T-helper 2 cell treated with Interferon-gamma antibody and Interleukin-4, amounts not matched to agents 5 μg/mL and 100 μg/mL, for 36 hours (primary cell): ENCODE results near the gene ME3.

Source experiments
- DNase-seq: peaks from one replicate; pipeline ENCODE4 v3.0.0; 2021; ENCODE audit warnings: low spot score
- H3K27ac Mint-ChIP-seq: one replicate; pipeline ENCODE4 v1.8.0; 2021; ENCODE audit warnings: mild to moderate bottlenecking, mixed read lengths
- H3K27me3 Mint-ChIP-seq: one replicate; pipeline ENCODE4 v1.8.0; 2021; ENCODE audit warnings: low read depth, mixed read lengths
- H3K36me3 Mint-ChIP-seq: one replicate; pipeline ENCODE4 v1.8.0; 2021; ENCODE audit warnings: low read depth, mixed read lengths
- H3K4me1 Mint-ChIP-seq: one replicate; pipeline ENCODE4 v1.8.0; 2021; ENCODE audit warnings: low read depth, mixed read lengths
- H3K4me3 Mint-ChIP-seq: one replicate; pipeline ENCODE4 v1.8.0; 2022; ENCODE audit warnings: mild to moderate bottlenecking, moderate library complexity, mixed read lengths
- H3K9me3 Mint-ChIP-seq: one replicate; pipeline ENCODE4 v1.8.0; 2021; ENCODE audit warnings: mixed read lengths

Gene ME3

DNA sequence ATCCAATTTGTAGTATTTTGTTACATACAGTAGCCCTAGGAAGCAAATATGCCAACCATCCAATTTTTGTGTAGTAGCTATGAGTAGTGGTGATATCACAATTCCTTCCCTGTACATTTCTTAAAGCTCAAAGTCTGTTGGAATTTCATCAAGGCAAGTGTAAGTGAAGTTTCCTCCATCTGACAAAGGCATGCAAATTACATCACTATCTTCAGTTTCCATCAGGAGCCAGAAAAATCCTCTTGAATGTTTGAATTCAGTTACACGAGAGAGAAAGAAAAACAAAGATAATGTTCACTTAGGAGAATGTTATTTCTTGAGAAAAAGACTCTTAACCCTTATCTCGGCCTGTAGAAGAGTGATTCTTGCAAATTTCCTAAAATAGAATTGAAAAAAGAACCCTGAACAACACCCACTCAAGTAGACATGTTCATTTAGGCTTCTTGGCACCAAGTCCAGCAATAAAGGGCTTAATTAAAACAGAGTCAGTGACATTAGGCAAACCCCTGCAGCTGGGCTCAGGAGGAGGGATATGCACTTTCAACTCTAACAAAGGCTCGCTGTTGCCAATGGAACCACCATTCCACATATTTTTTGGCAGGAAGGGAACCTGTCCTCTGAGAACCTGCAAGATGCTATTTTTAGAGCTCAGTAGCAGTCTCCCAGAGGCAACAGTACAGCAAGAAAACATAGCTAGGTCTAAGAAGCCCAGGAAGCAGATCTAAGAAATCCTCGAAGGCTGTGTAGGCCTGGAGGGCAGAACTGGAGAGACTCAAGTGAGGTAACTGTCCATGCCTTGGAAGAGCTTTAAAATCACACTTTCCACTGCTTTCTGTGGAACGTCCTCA, 153.1 kb downstream of the ME3 start:
- Mint-ChIP-seq H3K4me1 (peaks cover 8% of the 10 kb centered on the region), H3K9me3 (peaks cover 3% of the 10 kb centered on the region), H3K36me3 (no peaks in the 10 kb centered on the region), H3K4me3 (no peak overlapping the region), H3K27ac (no peak overlapping the region), H3K27me3 (no peaks in the 10 kb centered on the region)
- no peak for DNase-seq

- no peak for DNase-seq
- Mint-ChIP-seq H3K9me3 (peaks cover 3% of the 10 kb centered on the region), H3K4me1 (peaks cover 2% of the 10 kb centered on the region), H3K36me3 (no peaks in the 10 kb centered on the region), H3K27me3 (no peaks in the 10 kb centered on the region), H3K27ac (no peak overlapping the region), H3K4me3 (no peak overlapping the region)
Observed at GRCh38 chr11:86518211-86518610, 154.2 kb downstream of the ME3 start.

DNA sequence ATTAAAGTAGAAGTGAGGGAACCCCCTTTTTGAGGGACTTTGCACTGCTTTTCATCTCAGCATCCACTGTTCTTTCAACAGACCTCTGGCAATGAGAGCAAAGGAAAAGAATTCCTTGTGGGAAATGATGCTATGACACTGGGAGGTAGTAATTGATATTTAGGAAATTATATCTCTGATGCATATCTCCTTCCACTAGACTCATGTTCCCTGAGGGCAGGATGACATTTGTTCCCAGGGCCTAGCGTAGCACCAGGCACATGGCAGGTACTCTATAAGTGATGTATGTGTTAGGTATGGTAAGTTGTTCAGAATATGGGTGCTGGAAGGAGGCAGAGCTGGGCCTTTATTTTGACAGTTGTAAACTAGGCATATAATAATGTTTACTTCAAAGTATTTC, 154.9 kb downstream of the ME3 start:
- no peak overlapping the region for H3K27ac Mint-ChIP-seq
- H3K27me3 Mint-ChIP-seq = no peaks in the 10 kb centered on the region
- H3K36me3 Mint-ChIP-seq = no peaks in the 10 kb centered on the region
- no peak overlapping the region for H3K4me3 Mint-ChIP-seq
- peaks cover 2% of the 10 kb centered on the region for H3K4me1 Mint-ChIP-seq
- H3K9me3 Mint-ChIP-seq = peaks cover 2% of the 10 kb centered on the region
- DNase-seq = no peak

- no peaks in the 10 kb centered on the region for H3K27me3 Mint-ChIP-seq
- H3K27ac Mint-ChIP-seq = no peak overlapping the region
- peaks cover 2% of the 10 kb centered on the region for H3K4me1 Mint-ChIP-seq
- no peak for DNase-seq
- no peaks in the 10 kb centered on the region for H3K9me3 Mint-ChIP-seq
- H3K4me3 Mint-ChIP-seq = no peak overlapping the region
- no peaks in the 10 kb centered on the region for H3K36me3 Mint-ChIP-seq
Observed at GRCh38 chr11:86515297-86516094, 156.9 kb downstream of the ME3 start.

DNA sequence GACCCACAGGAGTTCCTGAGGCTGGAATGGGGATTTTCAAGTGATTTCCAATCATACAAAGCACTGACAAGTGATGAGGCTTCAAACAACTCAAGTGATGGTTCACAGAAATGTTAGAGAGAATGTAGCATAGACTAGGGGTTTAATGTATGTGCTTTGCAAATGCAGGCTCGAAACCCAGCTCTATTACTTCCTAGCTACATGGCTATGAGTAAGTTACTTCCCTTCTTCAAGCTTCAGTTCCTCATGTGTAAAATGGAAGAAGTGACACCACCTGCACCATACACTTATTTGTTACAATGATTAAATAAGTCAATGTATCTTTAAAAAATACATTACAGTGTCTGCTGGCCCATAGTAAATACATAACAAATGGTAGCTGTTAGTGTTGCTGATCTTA, 158.0 kb downstream of the ME3 start:
- Mint-ChIP-seq H3K4me3 (no peak overlapping the region), H3K4me1 (peaks cover 2% of the 10 kb centered on the region), H3K9me3 (no peaks in the 10 kb centered on the region), H3K27ac (no peak overlapping the region), H3K27me3 (no peaks in the 10 kb centered on the region), H3K36me3 (no peaks in the 10 kb centered on the region)
- DNase-seq = no peak

DNA sequence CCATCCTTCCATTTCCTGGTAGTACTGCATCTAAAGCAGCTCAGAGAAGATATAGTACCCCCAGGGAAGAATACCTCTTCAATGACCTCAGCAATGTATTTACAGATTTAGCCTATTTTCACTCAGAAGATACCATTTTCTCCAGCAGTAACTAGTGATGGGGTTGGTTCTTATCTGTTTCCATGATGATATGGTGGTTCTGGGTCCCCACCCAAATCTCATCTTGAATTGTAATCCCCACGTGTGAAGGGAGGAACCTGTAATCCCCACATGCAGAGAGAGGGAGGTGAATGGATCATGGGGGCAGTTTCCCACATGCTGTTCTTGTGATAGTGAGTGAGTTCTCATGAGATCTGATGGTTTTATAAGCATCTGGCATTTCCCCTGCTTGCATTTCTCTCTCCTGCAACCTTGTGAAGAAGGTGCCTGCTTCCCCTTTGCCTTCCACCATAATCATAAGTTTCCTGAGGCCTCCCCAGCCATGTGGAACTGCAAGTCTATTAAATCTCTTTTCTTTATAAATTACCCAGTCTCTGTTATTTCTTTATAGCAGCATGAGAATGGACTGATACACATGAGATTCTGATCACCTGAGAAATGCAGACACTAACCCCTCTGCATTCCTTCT, 158.6 kb downstream of the ME3 start:
- no peaks in the 10 kb centered on the region for H3K27me3 Mint-ChIP-seq
- no peak for DNase-seq
- no peaks in the 10 kb centered on the region for H3K9me3 Mint-ChIP-seq
- H3K27ac Mint-ChIP-seq = no peak overlapping the region
- H3K4me1 Mint-ChIP-seq = no peaks in the 10 kb centered on the region
- H3K4me3 Mint-ChIP-seq = no peak overlapping the region
- H3K36me3 Mint-ChIP-seq = no peaks in the 10 kb centered on the region

DNA sequence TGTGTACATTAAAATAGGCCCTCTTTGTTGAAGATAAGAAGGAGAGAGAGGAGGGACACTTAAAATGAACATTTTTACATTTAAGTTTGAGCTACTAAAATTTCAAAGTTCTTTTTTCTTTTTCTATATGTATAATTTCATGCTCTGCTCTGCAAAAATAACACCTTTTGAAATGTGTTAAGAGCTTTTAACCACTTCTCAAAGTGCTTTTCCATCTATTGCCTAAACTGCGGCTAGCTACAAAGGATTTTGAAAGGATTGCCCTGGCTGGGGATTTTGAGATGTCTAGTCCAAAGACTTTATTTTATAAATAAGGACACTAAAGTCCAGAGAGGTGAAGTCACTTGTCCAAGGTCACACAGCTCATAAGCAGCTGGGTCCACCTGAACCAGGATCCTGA, 159.3 kb downstream of the ME3 start:
- DNase-seq = no peak
- no peaks in the 10 kb centered on the region for H3K27me3 Mint-ChIP-seq
- H3K4me1 Mint-ChIP-seq = no peaks in the 10 kb centered on the region
- no peaks in the 10 kb centered on the region for H3K36me3 Mint-ChIP-seq
- no peaks in the 10 kb centered on the region for H3K9me3 Mint-ChIP-seq
- no peak overlapping the region for H3K27ac Mint-ChIP-seq
- no peak overlapping the region for H3K4me3 Mint-ChIP-seq

- H3K9me3 Mint-ChIP-seq = no peaks in the 10 kb centered on the region
- H3K36me3 Mint-ChIP-seq = no peaks in the 10 kb centered on the region
- no peak overlapping the region for H3K27ac Mint-ChIP-seq
- peaks cover under 1% of the 10 kb centered on the region for H3K27me3 Mint-ChIP-seq
- no peaks in the 10 kb centered on the region for H3K4me1 Mint-ChIP-seq
- DNase-seq = no peak
- no peak overlapping the region for H3K4me3 Mint-ChIP-seq
Observed at GRCh38 chr11:86511086-86511551, 161.3 kb downstream of the ME3 start.

- no peak overlapping the region for H3K27ac Mint-ChIP-seq
- H3K4me3 Mint-ChIP-seq = no peak overlapping the region
- H3K27me3 Mint-ChIP-seq = peaks cover 3% of the 10 kb centered on the region
- no peaks in the 10 kb centered on the region for H3K9me3 Mint-ChIP-seq
- no peaks in the 10 kb centered on the region for H3K4me1 Mint-ChIP-seq
- DNase-seq = no peak
- H3K36me3 Mint-ChIP-seq = no peaks in the 10 kb centered on the region
Observed at GRCh38 chr11:86510674-86511073, 161.7 kb downstream of the ME3 start.

- H3K27me3 Mint-ChIP-seq = peaks cover 3% of the 10 kb centered on the region
- no peaks in the 10 kb centered on the region for H3K9me3 Mint-ChIP-seq
- H3K4me3 Mint-ChIP-seq = no peak overlapping the region
- H3K4me1 Mint-ChIP-seq = no peaks in the 10 kb centered on the region
- H3K27ac Mint-ChIP-seq = no peak overlapping the region
- no peaks in the 10 kb centered on the region for H3K36me3 Mint-ChIP-seq
- DNase-seq = no peak
Observed at GRCh38 chr11:86510097-86510496, 162.3 kb downstream of the ME3 start.

DNA sequence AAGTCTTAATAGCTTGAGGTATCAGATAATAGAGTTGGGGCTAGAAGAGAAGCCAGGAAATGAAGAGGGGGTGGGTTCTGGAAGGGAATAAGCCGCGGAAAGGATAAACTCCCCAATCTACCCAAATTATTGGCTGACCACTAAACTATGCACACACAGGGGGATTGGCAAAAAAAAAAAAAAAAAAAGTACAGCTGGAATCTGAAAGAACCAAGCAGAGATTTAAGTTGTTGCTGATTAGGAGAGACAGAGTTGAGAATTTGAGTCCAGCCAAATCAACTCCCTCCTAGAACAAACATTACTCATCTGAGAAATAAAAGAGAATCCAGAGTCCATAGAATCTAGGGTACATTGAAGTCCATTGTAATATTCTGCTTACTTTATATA, 162.8 kb downstream of the ME3 start:
- Mint-ChIP-seq H3K27me3 (peaks cover 3% of the 10 kb centered on the region), H3K4me3 (no peak overlapping the region), H3K4me1 (no peaks in the 10 kb centered on the region), H3K27ac (no peak overlapping the region), H3K9me3 (no peaks in the 10 kb centered on the region), H3K36me3 (no peaks in the 10 kb centered on the region)
- no peak for DNase-seq

- peaks cover 1% of the 10 kb centered on the region for H3K4me1 Mint-ChIP-seq
- no peaks in the 10 kb centered on the region for H3K9me3 Mint-ChIP-seq
- no peaks in the 10 kb centered on the region for H3K36me3 Mint-ChIP-seq
- no peak overlapping the region for H3K27ac Mint-ChIP-seq
- no peak for DNase-seq
- peaks cover 3% of the 10 kb centered on the region for H3K27me3 Mint-ChIP-seq
- H3K4me3 Mint-ChIP-seq = no peak overlapping the region
Observed at GRCh38 chr11:86508604-86509587, 163.5 kb downstream of the ME3 start.

- no peaks in the 10 kb centered on the region for H3K9me3 Mint-ChIP-seq
- no peak for DNase-seq
- H3K4me3 Mint-ChIP-seq = no peak overlapping the region
- peaks cover 1% of the 10 kb centered on the region for H3K4me1 Mint-ChIP-seq
- H3K27ac Mint-ChIP-seq = no peak overlapping the region
- peaks cover 3% of the 10 kb centered on the region for H3K27me3 Mint-ChIP-seq
- no peaks in the 10 kb centered on the region for H3K36me3 Mint-ChIP-seq
Observed at GRCh38 chr11:86507249-86507845, 165.1 kb downstream of the ME3 start.
